DOHH2 (cell line): ENCODE data around the gene CACYBP.
"Not testable (repeated sequence)": the region's sequence is repeated elsewhere in the genome, so short reads cannot be mapped to it uniquely, and the experiment has no call there.

Source experiments
- H3F3A ChIP-seq: fragments of 200-600 bp; sonication (generic), shearing (Covaris generic); 2 replicates; pipeline ENCODE4 v1.6.0; 2016; ENCODE audit warnings: antibody characterized with exemption, mild to moderate bottlenecking; ENCODE audit not compliant: control insufficient read depth, insufficient read depth
- H3K27ac ChIP-seq: fragments of 200-600 bp; sonication (generic); 2 replicates; pipeline ENCODE4 v1.5.1; 2014; ENCODE audit warnings: low read depth, mild to moderate bottlenecking, low read length, moderate library complexity
- H3K27me3 ChIP-seq: fragments of 200-600 bp; sonication (generic); 2 replicates; pipeline ENCODE4 v1.6.1; 2014; ENCODE audit warnings: mild to moderate bottlenecking, low read length, mixed read lengths; ENCODE audit not compliant: control insufficient read depth
- H3K36me3 ChIP-seq: fragments of 200-600 bp; sonication (generic); 2 replicates; pipeline ENCODE4 v1.6.1; 2014; ENCODE audit warnings: mild to moderate bottlenecking, low read length, moderate library complexity, mixed read lengths; ENCODE audit not compliant: control insufficient read depth
- H3K4me1 ChIP-seq: fragments of 200-600 bp; sonication (generic); 2 replicates; pipeline ENCODE4 v1.6.1; 2014; ENCODE audit warnings: mild to moderate bottlenecking, low read length, mixed read lengths; ENCODE audit not compliant: control insufficient read depth
- H3K4me2 ChIP-seq: fragments of 200-600 bp; sonication (generic); 2 replicates; pipeline ENCODE4 v1.6.0; 2014; ENCODE audit warnings: mild to moderate bottlenecking, low read length, moderate library complexity
- H3K4me3 ChIP-seq: fragments of 200-600 bp; sonication (generic); 2 replicates; pipeline ENCODE4 v1.5.1; 2014; ENCODE audit warnings: mild to moderate bottlenecking, low read length, mixed read lengths
- H3K79me2 ChIP-seq: fragments of 200-600 bp; sonication (generic); 2 replicates; pipeline ENCODE4 v1.6.1; 2014; ENCODE audit warnings: mild to moderate bottlenecking, low read length, mixed read lengths; ENCODE audit not compliant: control insufficient read depth
- H3K9me2 ChIP-seq: fragments of 200-600 bp; sonication (generic); replicated peaks from 2 replicates; pipeline ENCODE4 v1.6.1; 2014; ENCODE audit warnings: mild to moderate bottlenecking, low read length, mixed read lengths; ENCODE audit not compliant: control insufficient read depth
- H3K9me3 ChIP-seq: fragments of 200-600 bp; sonication (generic); 2 replicates; pipeline ENCODE4 v1.6.1; 2014; ENCODE audit warnings: antibody characterized with exemption, low read length, mixed read lengths; ENCODE audit not compliant: control insufficient read depth, insufficient read depth
- H4K20me1 ChIP-seq: fragments of 200-600 bp; sonication (generic); 2 replicates; pipeline ENCODE4 v1.6.0; 2014; ENCODE audit warnings: low read depth, mild to moderate bottlenecking, antibody characterized with exemption, low read length, moderate library complexity; ENCODE audit not compliant: control insufficient read depth, insufficient read depth
- EZH2phosphoT487 ChIP-seq: fragments of 200-600 bp; sonication (generic); IDR thresholded peaks from 2 replicates; pipeline ENCODE4 v1.6.1; 2017; ENCODE audit warnings: borderline replicate concordance, mild to moderate bottlenecking, antibody characterized with exemption, low read length, moderate library complexity, mixed read lengths
- TF ChIP-seq, protein P1 (sequence below): fragments of 200-600 bp; sonication (generic); IDR thresholded peaks from one replicate; pipeline ENCODE4 v1.5.1; 2014; ENCODE audit warnings: antibody characterized with exemption, mild to moderate bottlenecking, low read depth, low read length; ENCODE audit not compliant: poor library complexity, severe bottlenecking

The CACYBP gene

DNA sequence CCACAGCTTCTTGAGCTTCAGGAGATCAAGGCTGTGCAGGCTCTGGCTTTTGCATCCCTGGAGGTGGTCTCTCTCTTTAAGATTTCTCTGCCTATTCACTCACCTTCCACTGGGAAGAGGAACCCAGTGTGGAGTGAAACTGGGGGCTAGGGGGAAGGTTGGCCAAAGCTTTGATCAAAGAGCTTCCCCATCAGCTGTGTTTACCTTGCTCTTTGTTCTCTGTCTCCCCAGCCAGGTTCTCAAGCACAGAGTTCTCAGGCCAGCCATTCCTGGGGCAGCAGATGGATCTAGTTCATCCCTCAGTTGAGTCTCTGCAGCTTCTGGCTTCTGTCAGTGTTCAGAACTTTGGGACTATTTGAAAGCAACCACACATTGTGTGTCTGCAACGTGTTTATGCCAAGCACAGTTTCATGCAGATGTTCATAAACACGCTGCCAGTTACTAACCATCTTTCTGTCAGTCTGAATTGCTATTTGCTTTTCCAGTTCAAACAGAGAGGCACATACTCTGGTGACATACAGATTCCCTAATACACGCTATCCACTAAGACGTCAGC lies 40.7 kb downstream of the CACYBP start:
- no peaks in the 10 kb centered on the region for H3K9me2 ChIP-seq
- no peak for TF ChIP-seq EZH2phosphoT487
- no peak overlapping the region for H3K4me2 ChIP-seq
- no peak overlapping the region for H3K4me3 ChIP-seq
- H3K79me2 ChIP-seq, result no peaks in the 10 kb centered on the region
- H3K4me1 ChIP-seq, result no peaks in the 10 kb centered on the region
- H3K27ac ChIP-seq, result no peak overlapping the region
- H4K20me1 ChIP-seq, result no peaks in the 10 kb centered on the region
- no peaks in the 10 kb centered on the region for H3F3A ChIP-seq
- no peaks in the 10 kb centered on the region for H3K9me3 ChIP-seq
- no peaks in the 10 kb centered on the region for H3K36me3 ChIP-seq
- peaks cover 41% of the 10 kb centered on the region for H3K27me3 ChIP-seq

DNA sequence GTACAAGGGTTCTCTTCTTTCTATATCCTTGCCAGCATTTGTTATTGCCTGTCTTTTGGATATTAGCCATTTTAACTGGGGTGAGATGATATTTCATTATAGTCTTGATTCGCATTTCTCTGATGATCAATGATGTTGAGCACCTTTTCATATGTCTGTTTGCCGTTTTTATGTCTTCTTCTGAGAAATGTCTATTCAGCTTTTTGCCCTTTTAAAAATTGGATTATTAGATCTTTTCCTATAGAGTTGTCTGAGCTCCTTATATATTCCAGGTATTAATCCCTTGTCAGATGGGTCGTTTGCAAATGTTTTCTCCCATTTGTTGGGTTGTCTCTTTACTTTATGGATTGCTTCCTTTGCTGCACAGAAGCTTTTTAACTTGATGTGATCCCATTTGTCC lies 42.9 kb downstream of the CACYBP start:
- Histone ChIP-seq H3K9me3 (no peaks in the 10 kb centered on the region), H3K4me2 (no peak overlapping the region), H3K79me2 (no peaks in the 10 kb centered on the region), H4K20me1 (no peaks in the 10 kb centered on the region), H3K9me2 (no peaks in the 10 kb centered on the region), H3K27me3 (peaks cover 22% of the 10 kb centered on the region), H3K4me3 (no peak overlapping the region), H3K4me1 (no peaks in the 10 kb centered on the region), H3F3A (no peaks in the 10 kb centered on the region), H3K36me3 (no peaks in the 10 kb centered on the region), H3K27ac (no peak overlapping the region)
- no peak for TF ChIP-seq EZH2phosphoT487
- TF ChIP-seq, protein P1, sequence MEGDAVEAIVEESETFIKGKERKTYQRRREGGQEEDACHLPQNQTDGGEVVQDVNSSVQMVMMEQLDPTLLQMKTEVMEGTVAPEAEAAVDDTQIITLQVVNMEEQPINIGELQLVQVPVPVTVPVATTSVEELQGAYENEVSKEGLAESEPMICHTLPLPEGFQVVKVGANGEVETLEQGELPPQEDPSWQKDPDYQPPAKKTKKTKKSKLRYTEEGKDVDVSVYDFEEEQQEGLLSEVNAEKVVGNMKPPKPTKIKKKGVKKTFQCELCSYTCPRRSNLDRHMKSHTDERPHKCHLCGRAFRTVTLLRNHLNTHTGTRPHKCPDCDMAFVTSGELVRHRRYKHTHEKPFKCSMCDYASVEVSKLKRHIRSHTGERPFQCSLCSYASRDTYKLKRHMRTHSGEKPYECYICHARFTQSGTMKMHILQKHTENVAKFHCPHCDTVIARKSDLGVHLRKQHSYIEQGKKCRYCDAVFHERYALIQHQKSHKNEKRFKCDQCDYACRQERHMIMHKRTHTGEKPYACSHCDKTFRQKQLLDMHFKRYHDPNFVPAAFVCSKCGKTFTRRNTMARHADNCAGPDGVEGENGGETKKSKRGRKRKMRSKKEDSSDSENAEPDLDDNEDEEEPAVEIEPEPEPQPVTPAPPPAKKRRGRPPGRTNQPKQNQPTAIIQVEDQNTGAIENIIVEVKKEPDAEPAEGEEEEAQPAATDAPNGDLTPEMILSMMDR, result no peak

DNA sequence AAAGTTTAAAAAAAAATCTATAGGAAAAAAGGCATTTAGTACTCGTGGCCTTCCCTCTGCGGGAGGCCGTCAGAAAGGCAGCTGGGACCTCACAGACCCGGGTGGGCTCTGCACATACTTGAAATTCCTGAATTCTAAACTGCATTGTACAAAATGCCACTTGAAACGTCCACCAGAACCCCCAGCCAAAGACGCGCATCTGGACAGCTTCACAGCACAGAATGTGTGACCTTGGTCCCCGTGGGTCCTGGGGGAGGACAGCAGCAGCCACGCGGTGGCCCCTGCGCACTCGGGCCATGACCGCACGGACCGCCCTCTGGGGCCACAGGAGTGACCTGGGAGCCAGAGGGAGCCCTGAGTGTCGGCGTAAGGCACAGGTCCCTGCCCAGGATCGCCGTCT lies 44.1 kb downstream of the CACYBP start:
- no peak overlapping the region for H3K27ac ChIP-seq
- no peak for TF ChIP-seq EZH2phosphoT487
- TF ChIP-seq, protein P1, result no peak
- H3K27me3 ChIP-seq, result peaks cover 19% of the 10 kb centered on the region
- no peaks in the 10 kb centered on the region for H3K4me1 ChIP-seq
- no peaks in the 10 kb centered on the region for H3K9me3 ChIP-seq
- H3K36me3 ChIP-seq, result no peaks in the 10 kb centered on the region
- H3F3A ChIP-seq, result no peaks in the 10 kb centered on the region
- H3K79me2 ChIP-seq, result no peaks in the 10 kb centered on the region
- no peaks in the 10 kb centered on the region for H4K20me1 ChIP-seq
- H3K4me2 ChIP-seq, result no peak overlapping the region
- H3K4me3 ChIP-seq, result no peak overlapping the region
- no peaks in the 10 kb centered on the region for H3K9me2 ChIP-seq

DNA sequence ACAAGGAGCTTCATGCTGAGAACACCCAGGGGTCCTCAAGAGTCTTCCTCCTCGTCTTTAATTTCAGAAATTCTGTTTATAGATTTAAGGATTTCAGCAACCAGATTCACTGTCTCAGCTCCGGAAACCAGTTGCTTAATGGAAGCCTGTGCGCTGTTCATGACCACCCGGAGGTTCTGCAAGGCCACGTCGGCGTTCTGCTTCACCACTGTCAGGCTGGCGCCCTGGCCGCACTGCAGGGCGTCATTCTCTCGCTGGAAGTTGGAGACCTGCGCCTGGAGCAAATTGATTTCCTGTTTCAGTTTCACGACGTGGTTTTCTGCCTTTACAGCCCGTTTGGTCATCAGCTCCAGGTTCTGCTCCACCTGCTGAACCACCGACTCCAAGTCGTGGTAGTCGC lies 44.8 kb downstream of the CACYBP start:
- not testable (repeated sequence) for H3K9me3 ChIP-seq, H3K4me2 ChIP-seq, H3K36me3 ChIP-seq, H3K27ac ChIP-seq, H3K79me2 ChIP-seq, H3F3A ChIP-seq, H3K9me2 ChIP-seq, H3K4me3 ChIP-seq, H4K20me1 ChIP-seq, H3K4me1 ChIP-seq
- peaks cover 19% of the 10 kb centered on the region for H3K27me3 ChIP-seq
